LNCaP clone FGC (cell line): ENCODE results near the gene ZDHHC19.

Experiments
- DNase-seq: peaks from one replicate; pipeline ENCODE4 v3.0.0-alpha.2; 2011; ENCODE audit warnings: low read depth
- H3K4me3 ChIP-seq: 2 replicates; pipeline ENCODE4 v1.5.1; 2011; ENCODE audit warnings: mild to moderate bottlenecking, low read depth, low read length, control low read depth
- TF ChIP-seq, protein P1 (sequence below): IDR thresholded peaks from 2 replicates; pipeline ENCODE4 v1.5.1; 2012; ENCODE audit warnings: mild to moderate bottlenecking; ENCODE audit not compliant: control insufficient read depth, insufficient read depth; ENCODE audit errors: extremely low read depth

ZDHHC19 gene

DNA sequence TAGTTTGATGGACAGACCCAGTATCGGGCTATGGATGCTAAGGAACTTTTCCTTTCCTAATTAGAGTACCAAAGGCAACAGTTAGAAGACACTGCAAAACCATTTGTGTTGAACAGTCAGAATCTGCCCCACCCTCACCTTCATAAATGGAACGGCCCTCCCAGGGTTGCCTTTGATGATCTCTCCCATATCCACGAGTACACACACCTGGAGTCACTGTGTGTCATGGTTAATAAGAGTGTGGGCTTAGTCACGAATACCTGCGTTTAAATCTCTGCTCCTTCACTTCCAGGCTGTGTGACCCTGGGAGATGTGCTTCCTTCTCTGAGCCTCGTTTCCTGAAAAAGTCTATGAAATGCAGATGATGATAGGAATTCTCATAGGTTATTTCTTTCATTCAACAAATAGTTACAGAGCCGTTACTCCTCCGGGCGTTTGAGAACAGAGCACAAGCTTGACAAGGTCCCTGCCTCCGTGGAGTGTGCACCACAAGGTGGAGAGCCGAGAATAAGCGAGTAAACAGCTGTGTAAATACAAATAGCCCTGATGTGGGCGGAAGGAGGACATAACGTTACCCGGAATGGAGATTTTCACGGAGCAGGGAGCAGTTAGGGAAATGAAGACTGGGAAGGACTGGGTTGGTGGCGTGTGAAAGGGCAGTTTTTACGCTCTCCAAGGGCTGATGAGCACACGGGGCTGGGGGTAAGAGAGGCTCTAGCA lies 11.8 kb upstream of the ZDHHC19 start:
- TF ChIP-seq, protein P1, sequence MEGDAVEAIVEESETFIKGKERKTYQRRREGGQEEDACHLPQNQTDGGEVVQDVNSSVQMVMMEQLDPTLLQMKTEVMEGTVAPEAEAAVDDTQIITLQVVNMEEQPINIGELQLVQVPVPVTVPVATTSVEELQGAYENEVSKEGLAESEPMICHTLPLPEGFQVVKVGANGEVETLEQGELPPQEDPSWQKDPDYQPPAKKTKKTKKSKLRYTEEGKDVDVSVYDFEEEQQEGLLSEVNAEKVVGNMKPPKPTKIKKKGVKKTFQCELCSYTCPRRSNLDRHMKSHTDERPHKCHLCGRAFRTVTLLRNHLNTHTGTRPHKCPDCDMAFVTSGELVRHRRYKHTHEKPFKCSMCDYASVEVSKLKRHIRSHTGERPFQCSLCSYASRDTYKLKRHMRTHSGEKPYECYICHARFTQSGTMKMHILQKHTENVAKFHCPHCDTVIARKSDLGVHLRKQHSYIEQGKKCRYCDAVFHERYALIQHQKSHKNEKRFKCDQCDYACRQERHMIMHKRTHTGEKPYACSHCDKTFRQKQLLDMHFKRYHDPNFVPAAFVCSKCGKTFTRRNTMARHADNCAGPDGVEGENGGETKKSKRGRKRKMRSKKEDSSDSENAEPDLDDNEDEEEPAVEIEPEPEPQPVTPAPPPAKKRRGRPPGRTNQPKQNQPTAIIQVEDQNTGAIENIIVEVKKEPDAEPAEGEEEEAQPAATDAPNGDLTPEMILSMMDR, result no peak
- no peak for DNase-seq
- H3K4me3 ChIP-seq, result no peak overlapping the region

DNA sequence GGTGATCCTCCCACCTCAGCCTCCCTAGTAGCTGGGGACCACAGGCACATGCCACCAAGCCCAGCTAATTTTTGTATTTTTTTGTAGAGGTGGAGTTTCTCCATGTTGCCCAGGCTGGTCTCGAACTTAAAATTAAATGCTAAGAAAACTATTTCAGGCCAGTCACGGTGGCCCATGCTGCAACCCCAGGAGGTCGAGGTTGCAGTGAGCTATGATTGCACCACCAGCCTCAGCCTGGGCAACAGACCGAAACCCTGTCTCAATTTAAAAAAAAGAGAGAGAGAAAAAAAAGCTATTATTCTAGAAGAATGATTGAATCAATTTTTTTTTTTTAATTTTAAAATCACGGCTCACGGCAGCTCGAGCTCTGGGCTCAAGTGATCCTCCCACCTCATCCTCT lies 9.8 kb upstream of the ZDHHC19 start:
- TF ChIP-seq, protein P1, result no peak
- H3K4me3 ChIP-seq, result no peak overlapping the region

DNA sequence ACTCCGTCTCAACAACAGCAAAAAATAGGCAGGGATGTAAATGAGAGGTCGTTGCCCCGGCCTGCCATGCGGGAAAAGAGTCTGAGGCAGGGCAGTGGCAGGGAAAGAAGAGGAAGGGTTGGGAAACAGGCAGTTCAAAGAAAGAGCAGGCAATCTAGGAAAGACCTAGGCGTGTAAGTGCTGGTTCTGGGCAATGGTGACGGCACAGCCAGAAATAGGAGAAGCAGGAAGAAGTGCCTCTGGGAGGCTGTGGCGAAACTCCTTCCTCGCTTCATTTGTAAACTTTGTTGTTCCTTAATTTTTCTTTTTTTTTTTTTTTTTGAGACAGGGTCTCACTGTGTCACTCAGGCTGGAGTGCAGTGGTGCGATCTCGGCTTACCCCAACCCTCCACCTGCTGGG lies 9.4 kb upstream of the ZDHHC19 start:
- TF ChIP-seq, protein P1, result no peak
- no peak overlapping the region for H3K4me3 ChIP-seq
- no peak for DNase-seq

More for the DNA sequence above, 9.8 kb upstream of the ZDHHC19 start:
- DNase-seq, result no peak

DNA sequence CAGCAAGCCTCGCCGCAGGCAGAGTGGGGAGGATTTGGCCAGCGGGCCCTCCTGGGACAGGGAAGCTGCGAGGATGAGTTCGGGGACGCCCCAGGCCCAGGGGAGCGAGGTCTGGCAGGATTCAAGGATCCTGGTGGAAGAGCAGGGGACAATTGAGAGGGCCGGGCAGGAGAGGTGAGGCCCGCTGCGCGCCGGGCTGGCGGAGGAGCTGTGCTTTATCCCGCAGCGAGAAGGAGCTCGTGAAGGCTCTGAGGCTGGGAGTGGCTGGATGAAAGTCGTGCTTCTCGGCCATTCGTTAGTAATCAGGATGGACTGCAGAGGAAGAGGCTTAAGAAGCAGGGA lies 8.7 kb upstream of the ZDHHC19 start:
- TF ChIP-seq, protein P1, result no peak
- DNase-seq, result no peak
- no peak overlapping the region for H3K4me3 ChIP-seq

DNA sequence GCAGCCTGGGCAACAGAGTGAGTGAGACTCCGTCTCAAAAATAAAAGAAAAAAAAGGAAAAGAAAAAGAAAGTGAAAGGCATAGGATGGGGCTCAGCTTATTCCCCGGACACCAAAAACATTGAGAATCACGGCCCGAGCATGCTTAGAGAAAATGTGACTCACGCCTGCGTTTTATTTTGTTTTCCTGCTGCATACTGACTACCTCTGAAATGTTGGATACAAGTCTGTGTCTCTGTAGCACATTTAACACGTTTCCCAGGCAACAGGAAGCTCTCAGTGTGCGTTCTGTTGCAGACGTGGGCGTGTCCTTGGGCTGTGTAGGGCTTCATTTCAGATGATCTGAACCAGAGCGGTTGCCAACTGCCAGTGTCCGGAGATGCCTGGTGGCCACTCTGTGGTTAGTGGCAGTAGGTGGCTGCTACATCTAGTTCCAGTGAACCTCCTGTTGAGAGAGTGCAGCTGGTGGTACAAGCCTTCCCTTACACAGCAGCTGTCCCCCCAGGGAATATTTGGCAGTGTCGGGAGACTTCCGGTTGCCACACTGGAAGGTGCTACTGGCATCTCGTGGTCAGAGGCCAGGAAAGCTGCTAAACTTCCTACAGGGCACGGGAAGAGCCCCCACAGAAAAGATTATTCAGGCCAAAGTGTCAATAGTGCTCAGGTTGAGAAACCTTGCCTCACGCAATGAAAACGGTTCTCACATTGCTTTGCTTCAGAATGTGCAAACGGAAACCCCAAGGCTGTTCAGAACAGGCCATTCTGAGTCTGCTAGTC lies 8.2 kb upstream of the ZDHHC19 start:
- DNase-seq, result no peak
- TF ChIP-seq, protein P1, result no peak
- no peak overlapping the region for H3K4me3 ChIP-seq

DNA sequence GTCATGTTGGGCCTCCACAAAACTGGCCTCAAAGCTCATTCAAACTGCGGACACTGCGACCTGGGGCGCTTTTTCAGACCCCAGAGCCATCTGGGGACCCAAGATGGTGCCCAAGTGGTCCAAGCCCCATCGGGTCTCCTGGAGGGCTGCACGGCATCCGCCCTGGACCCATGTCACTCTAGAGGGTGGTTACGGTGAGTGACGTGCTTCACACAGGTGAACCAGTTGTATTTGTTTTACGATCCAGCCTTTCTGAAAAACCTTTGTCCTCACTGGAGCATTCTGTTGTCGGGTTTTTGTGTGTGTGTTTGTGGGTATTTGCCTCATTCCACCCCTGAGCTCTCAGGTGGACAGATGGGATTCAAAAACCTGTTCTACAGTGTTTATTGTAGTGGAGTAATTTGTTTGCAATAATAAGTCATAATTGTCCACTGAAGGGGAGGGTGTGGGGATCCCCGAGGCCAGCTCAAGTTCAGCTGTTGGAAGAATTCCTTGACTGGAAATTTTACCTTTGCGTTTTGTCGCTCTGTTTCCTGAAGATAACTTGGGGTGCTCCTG lies 7.0 kb upstream of the ZDHHC19 start:
- DNase-seq, result peak; percentile 55
- TF ChIP-seq, protein P1, result no peak
- H3K4me3 ChIP-seq, result no peak overlapping the region
